ENCODE measurements around the gene OLFML3. TPM values are rescaled to one million over a fixed set of nuclear protein-coding genes. Genes with fewer than 3 reads are reported as not detected.

Gene OLFML3
- total and polyA plus RNA-seq, 2 of the 8 experiments (the other 6 are each of a cell fraction or from before 2014, with no cell fraction given) = 56.0 to 72.3 TPM

DNA sequence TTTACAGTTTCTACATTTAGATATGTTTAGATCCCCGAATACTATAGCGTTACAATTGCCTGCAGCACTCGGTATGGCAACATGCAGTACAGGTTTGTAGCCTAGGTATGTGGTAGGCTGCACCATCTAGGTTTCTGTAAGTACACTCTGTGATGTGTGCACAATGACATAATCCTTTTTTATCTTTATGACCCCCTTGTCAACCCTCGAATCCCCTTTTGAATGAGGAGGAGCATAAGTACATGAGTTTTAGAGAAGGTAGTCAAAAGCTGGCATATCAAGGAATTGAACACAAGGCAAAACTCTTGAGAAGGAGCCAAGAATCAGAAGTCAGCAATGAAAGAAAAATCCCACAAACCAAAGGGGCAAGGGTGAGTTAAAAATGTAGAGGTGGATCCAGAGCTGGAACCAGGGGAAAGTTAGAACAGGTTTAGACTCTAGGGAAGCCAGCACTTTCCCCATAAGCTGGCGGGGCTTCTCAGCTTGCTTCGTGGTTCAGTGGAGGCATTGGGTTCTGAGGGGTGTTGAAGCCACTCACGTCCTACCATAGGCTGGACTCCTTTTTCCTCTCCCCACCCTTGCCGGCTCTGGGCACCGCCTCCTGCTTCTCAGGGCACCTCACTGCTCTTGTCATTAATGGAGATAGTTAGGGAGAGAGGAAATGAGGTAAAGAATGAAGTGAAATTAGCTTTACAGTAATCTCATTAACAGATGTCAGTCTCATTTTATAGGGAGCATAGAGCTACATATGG, 31.3 kb downstream of the OLFML3 start (continued):
- no peak for TF ChIP-seq JUN (IDR thresholded peaks at IDR 0.05; ENCODE audit: low read depth, low read length)
- no peak for TF ChIP-seq JUND (IDR thresholded peaks at IDR 0.05; ENCODE audit: low read length)
- TF ChIP-seq PHF8 (conservative IDR thresholded peaks at IDR 0.05; ENCODE audit: low read depth, low read length) = no peak
- TF ChIP-seq TBP (IDR thresholded peaks at IDR 0.05; ENCODE audit: low read depth, low read length) = no peak
- no peak for TF ChIP-seq ASH2L (IDR thresholded peaks at IDR 0.05; ENCODE audit: low read length)
- TF ChIP-seq TAF7 (optimal IDR thresholded peaks at IDR 0.05; ENCODE audit: borderline replicate concordance, low read depth, low read length) = no peak
- TF ChIP-seq NRF1 (IDR thresholded peaks at IDR 0.05; ENCODE audit: low read depth, low read length) = no peak
- no peak for TF ChIP-seq TCF12 (IDR thresholded peaks at IDR 0.05; ENCODE audit: low read depth, low read length)

All from H1 (cell line).